CD4-positive, alpha-beta T cell treated with Interleukin-17A for 4 hours (primary cell): Measurements from ENCODE around the gene RBM47.
"Not testable (repeated sequence)": the region's sequence is repeated elsewhere in the genome, so short reads cannot be mapped to it uniquely, and the experiment has no call there.

Source experiments
- DNase-seq: peaks from one replicate; pipeline ENCODE4 v3.0.0-alpha.2; 2020; ENCODE audit warnings: mixed read lengths

Gene RBM47

GRCh38 chr4:40402556-40402955, 227.1 kb downstream of the RBM47 start:
- no peak for DNase-seq

GRCh38 chr4:40401631-40402030, 228.0 kb downstream of the RBM47 start:
- DNase-seq = no peak

GRCh38 chr4:40401096-40401495, 228.6 kb downstream of the RBM47 start:
- DNase-seq = no peak

GRCh38 chr4:40399578-40399977, 230.1 kb downstream of the RBM47 start:
- DNase-seq = no peak

- no peak for DNase-seq
These were observed 233.5 kb downstream of the RBM47 start for GRCh38 chr4:40395908-40396793.

GRCh38 chr4:40395166-40395900, 234.3 kb downstream of the RBM47 start:
- no peak for DNase-seq

GRCh38 chr4:40394236-40394635, 235.4 kb downstream of the RBM47 start:
- DNase-seq = no peak

- not testable (repeated sequence) for DNase-seq
These were observed 237.4 kb downstream of the RBM47 start for GRCh38 chr4:40392241-40392640.

GRCh38 chr4:40389986-40390385, 239.7 kb downstream of the RBM47 start:
- no peak for DNase-seq

GRCh38 chr4:40388239-40388638, 241.4 kb downstream of the RBM47 start:
- no peak for DNase-seq

- no peak for DNase-seq
These were observed 249.0 kb downstream of the RBM47 start for GRCh38 chr4:40380647-40381046.

- DNase-seq = no peak
These were observed 250.4 kb downstream of the RBM47 start for GRCh38 chr4:40379248-40379647.

- no peak for DNase-seq
These were observed 251.0 kb downstream of the RBM47 start for GRCh38 chr4:40378619-40379018.

GRCh38 chr4:40377512-40378365, 251.9 kb downstream of the RBM47 start:
- DNase-seq = no peak

GRCh38 chr4:40375620-40376019, 254.0 kb downstream of the RBM47 start:
- no peak for DNase-seq

GRCh38 chr4:40375095-40375494, 254.6 kb downstream of the RBM47 start:
- DNase-seq = no peak

GRCh38 chr4:40373636-40374035, 256.0 kb downstream of the RBM47 start:
- DNase-seq = no peak
